ENCODE measurements around the gene DHX34. TPM values are rescaled to one million over a fixed set of nuclear protein-coding genes. Genes with fewer than 3 reads are reported as not detected.

Gene DHX34
- total RNA-seq, 1 donor from 2014 or later = 32.4 TPM

DNA sequence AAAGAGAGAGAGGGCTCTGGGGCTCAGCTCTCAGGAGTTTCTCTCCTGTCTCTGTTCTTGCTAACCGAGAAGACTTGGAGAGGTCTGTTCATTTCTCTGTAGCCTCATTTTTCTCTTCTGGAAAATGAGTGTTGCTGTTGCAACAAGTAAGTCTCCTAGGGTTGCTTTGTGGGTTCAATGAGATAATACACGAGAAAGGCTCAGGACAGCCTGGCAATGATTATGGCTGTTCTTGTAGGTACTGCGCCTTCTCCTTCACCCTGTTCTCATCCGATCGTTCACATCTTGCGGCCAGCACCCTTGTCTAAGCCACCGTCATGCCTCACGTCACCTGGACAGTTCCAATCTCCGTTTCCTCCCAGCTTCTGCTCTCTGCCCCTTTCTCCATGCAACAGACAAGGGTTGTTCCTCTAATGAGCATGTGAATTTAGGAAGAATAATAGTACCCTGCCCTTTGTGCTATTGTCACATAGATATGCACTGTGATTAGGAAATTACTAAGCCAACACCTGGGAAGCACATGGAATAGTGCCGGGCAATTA is 35.3 kb upstream of the DHX34 start:
- no peak for DNase-seq (ENCODE audit: low read depth, low spot score)
- Mint-ChIP-seq H3K9me3 (no peaks in the 10 kb centered on the region), H3K27ac (ENCODE audit: unreplicated experiment) (no peak overlapping the region), H3K4me1 (no peaks in the 10 kb centered on the region), H3K27me3 (ENCODE audit: low read depth) (peaks cover 27% of the 10 kb centered on the region), H3K36me3 (ENCODE audit: low read depth) (no peaks in the 10 kb centered on the region), H3K4me3 (no peak overlapping the region)
- TF ChIP-seq, protein P1, sequence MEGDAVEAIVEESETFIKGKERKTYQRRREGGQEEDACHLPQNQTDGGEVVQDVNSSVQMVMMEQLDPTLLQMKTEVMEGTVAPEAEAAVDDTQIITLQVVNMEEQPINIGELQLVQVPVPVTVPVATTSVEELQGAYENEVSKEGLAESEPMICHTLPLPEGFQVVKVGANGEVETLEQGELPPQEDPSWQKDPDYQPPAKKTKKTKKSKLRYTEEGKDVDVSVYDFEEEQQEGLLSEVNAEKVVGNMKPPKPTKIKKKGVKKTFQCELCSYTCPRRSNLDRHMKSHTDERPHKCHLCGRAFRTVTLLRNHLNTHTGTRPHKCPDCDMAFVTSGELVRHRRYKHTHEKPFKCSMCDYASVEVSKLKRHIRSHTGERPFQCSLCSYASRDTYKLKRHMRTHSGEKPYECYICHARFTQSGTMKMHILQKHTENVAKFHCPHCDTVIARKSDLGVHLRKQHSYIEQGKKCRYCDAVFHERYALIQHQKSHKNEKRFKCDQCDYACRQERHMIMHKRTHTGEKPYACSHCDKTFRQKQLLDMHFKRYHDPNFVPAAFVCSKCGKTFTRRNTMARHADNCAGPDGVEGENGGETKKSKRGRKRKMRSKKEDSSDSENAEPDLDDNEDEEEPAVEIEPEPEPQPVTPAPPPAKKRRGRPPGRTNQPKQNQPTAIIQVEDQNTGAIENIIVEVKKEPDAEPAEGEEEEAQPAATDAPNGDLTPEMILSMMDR (conservative IDR thresholded peaks at IDR 0.05) = no peak

DNA sequence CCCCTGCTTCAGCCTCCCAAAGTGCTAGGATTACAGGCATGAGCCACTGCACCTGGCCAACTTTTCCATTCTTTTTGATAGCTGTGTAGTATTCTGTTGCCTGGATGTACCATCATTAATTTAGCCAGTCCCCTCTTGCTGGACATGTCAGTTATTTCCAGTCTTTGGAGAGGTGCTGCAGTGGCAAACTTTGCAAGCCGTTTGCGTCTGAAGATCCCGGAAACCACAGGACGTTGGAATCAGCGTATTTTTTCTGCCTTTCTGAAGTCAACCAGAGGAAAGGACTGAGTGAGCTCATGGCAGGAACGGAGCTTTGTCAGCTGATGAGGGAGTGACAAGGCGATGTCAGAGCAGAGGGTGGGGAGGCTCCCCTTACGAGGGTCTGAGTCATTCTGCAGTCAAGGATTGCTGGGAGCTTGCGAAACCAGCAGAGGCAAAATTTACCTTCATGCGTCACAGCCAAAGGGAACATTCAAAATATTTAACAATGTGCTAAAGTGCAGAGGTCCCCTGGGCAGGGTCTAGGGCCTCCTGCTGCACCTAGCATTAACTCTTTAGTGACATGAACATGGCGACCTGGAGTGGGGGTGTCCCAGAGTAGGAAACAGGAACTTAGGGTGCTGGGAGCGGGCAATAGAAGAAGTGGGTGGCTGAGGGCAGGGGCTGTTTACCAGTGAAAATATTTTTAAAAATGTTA is 33.8 kb upstream of the DHX34 start:
- no peaks in the 10 kb centered on the region for H3K9me3 Mint-ChIP-seq
- no peaks in the 10 kb centered on the region for H3K4me1 Mint-ChIP-seq
- H3K4me3 Mint-ChIP-seq = no peak overlapping the region
- H3K27ac Mint-ChIP-seq (ENCODE audit: unreplicated experiment) = no peak overlapping the region
- TF ChIP-seq, protein P1 (conservative IDR thresholded peaks at IDR 0.05) = no peak
- H3K27me3 Mint-ChIP-seq (ENCODE audit: low read depth) = peaks cover 21% of the 10 kb centered on the region
- H3K36me3 Mint-ChIP-seq (ENCODE audit: low read depth) = no peaks in the 10 kb centered on the region
- DNase-seq (ENCODE audit: low read depth, low spot score) = no peak

DNA sequence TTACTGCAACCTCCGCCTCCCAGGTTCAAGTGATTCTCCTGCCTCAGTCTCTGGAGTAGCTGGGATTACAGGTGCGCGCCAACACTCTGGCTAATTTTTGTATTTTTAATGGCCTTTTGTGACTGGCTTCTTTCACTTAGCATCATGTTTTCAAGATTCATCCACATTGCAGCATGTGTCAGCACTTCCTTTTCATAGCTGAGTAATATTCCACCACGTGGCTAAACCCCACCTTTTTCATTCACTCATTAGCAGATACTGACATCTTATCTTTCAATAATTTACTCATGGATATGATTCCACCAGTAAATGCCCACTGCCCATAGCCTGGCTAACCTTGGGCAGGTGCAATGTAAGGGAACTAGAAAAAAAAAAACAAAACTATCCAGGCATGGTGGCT is 32.6 kb upstream of the DHX34 start:
- TF ChIP-seq, protein P1 (conservative IDR thresholded peaks at IDR 0.05) = no peak
- no peak overlapping the region for H3K27ac Mint-ChIP-seq (ENCODE audit: unreplicated experiment)
- H3K27me3 Mint-ChIP-seq (ENCODE audit: low read depth) = peaks cover 18% of the 10 kb centered on the region
- no peaks in the 10 kb centered on the region for H3K4me1 Mint-ChIP-seq
- H3K4me3 Mint-ChIP-seq = no peak overlapping the region
- no peaks in the 10 kb centered on the region for H3K36me3 Mint-ChIP-seq (ENCODE audit: low read depth)
- DNase-seq (ENCODE audit: low read depth, low spot score) = no peak
- no peaks in the 10 kb centered on the region for H3K9me3 Mint-ChIP-seq

DNA sequence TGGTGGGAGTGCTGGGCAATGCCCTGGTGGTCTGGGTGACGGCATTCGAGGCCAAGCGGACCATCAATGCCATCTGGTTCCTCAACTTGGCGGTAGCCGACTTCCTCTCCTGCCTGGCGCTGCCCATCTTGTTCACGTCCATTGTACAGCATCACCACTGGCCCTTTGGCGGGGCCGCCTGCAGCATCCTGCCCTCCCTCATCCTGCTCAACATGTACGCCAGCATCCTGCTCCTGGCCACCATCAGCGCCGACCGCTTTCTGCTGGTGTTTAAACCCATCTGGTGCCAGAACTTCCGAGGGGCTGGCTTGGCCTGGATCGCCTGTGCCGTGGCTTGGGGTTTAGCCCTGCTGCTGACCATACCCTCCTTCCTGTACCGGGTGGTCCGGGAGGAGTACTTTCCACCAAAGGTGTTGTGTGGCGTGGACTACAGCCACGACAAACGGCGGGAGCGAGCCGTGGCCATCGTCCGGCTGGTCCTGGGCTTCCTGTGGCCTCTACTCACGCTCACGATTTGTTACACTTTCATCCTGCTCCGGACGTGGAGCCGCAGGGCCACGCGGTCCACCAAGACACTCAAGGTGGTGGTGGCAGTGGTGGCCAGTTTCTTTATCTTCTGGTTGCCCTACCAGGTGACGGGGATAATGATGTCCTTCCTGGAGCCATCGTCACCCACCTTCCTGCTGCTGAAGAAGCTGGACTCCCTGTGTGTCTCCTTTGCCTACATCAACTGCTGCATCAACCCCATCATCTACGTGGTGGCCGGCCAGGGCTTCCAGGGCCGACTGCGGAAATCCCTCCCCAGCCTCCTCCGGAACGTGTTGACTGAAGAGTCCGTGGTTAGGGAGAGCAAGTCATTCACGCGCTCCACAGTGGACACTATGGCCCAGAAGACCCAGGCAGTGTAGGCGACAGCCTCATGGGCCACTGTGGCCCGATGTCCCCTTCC is 28.9 kb upstream of the DHX34 start:
- TF ChIP-seq, protein P1 (conservative IDR thresholded peaks at IDR 0.05) = no peak
- Mint-ChIP-seq H3K36me3 (ENCODE audit: low read depth) (no peaks in the 10 kb centered on the region), H3K4me1 (no peaks in the 10 kb centered on the region), H3K9me3 (no peaks in the 10 kb centered on the region), H3K27ac (ENCODE audit: unreplicated experiment) (peak overlapping the region; percentile 45), H3K27me3 (ENCODE audit: low read depth) (peaks cover 15% of the 10 kb centered on the region), H3K4me3 (no peak overlapping the region)
- no peak for DNase-seq (ENCODE audit: low read depth, low spot score)

DNA sequence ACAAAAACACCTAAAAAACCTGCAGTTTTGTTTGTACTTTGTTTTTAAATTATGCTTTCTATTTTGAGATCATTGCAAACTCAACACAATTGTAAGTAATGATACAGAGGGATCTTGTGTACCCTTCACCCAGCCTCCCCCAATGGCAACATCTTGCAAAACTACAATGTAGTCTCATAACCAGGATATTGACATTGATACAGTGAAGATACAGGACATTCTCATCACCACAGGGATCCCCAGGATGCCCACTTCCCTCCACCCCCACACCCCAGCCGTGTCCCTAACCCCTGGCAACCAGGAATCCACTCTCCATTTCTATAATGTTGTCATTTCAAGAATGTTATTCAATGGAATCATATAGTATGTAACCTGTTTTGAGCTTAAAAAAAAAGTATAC is 27.5 kb upstream of the DHX34 start:
- Mint-ChIP-seq H3K9me3 (no peaks in the 10 kb centered on the region), H3K4me1 (no peaks in the 10 kb centered on the region), H3K27me3 (ENCODE audit: low read depth) (peaks cover 8% of the 10 kb centered on the region), H3K36me3 (ENCODE audit: low read depth) (no peaks in the 10 kb centered on the region), H3K4me3 (no peak overlapping the region), H3K27ac (ENCODE audit: unreplicated experiment) (no peak overlapping the region)
- TF ChIP-seq, protein P1 (conservative IDR thresholded peaks at IDR 0.05) = no peak
- no peak for DNase-seq (ENCODE audit: low read depth, low spot score)
